ENCODE results near the gene UBQLN1. TPM values are rescaled to one million over a fixed set of nuclear protein-coding genes. Genes with fewer than 3 reads are reported as not detected.

Gene UBQLN1
- total and polyA plus RNA-seq, 9 of the 15 experiments (the other 6 are each of a cell fraction or from before 2014, with no cell fraction given): 7.5 to 120 (median 52.8) TPM

DNA sequence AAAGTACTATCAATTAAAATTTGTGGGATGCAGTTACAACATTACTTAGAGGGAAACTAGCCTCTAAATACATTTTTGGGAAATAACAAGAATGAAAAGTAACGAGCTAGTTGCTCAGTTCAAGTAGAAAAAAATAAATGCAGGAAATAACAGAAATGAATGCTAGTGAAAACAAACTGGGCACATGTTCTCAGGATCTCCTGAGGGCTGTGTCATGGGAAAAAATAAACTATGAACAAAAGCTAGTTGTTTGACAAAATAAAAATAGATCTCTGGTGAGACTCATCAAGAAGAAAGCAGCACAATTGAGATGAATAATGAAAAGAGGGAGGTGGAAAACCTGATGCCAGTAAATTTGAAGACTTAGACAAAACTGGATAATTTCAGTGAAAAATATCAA is 68.5 kb downstream of the UBQLN1 start (continued):
- TF ChIP-seq CEBPG (CRISPR knock-in tag; IDR thresholded peaks at IDR 0.05) (no peak), CEBPG (tag; conservative IDR thresholded peaks at IDR 0.05 in 1 of 2, IDR thresholded peaks at IDR 0.05 in 1 of 2) (no peak), PHB2 (IDR thresholded peaks at IDR 0.05; ENCODE audit: low read depth) (no peak), SRSF1 (IDR thresholded peaks at IDR 0.05; ENCODE audit: low read depth, low read length) (no peak), FOXK2 (conservative IDR thresholded peaks at IDR 0.05 in 1 of 2, IDR thresholded peaks at IDR 0.05 in 1 of 2; ENCODE audit: low read depth in 2 of 2) (no peak)
- TF ChIP-seq, protein P1, sequence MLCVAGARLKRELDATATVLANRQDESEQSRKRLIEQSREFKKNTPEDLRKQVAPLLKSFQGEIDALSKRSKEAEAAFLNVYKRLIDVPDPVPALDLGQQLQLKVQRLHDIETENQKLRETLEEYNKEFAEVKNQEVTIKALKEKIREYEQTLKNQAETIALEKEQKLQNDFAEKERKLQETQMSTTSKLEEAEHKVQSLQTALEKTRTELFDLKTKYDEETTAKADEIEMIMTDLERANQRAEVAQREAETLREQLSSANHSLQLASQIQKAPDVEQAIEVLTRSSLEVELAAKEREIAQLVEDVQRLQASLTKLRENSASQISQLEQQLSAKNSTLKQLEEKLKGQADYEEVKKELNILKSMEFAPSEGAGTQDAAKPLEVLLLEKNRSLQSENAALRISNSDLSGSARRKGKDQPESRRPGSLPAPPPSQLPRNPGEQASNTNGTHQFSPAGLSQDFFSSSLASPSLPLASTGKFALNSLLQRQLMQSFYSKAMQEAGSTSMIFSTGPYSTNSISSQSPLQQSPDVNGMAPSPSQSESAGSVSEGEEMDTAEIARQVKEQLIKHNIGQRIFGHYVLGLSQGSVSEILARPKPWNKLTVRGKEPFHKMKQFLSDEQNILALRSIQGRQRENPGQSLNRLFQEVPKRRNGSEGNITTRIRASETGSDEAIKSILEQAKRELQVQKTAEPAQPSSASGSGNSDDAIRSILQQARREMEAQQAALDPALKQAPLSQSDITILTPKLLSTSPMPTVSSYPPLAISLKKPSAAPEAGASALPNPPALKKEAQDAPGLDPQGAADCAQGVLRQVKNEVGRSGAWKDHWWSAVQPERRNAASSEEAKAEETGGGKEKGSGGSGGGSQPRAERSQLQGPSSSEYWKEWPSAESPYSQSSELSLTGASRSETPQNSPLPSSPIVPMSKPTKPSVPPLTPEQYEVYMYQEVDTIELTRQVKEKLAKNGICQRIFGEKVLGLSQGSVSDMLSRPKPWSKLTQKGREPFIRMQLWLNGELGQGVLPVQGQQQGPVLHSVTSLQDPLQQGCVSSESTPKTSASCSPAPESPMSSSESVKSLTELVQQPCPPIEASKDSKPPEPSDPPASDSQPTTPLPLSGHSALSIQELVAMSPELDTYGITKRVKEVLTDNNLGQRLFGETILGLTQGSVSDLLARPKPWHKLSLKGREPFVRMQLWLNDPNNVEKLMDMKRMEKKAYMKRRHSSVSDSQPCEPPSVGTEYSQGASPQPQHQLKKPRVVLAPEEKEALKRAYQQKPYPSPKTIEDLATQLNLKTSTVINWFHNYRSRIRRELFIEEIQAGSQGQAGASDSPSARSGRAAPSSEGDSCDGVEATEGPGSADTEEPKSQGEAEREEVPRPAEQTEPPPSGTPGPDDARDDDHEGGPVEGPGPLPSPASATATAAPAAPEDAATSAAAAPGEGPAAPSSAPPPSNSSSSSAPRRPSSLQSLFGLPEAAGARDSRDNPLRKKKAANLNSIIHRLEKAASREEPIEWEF (CRISPR knock-in tag; IDR thresholded peaks at IDR 0.05): no peak
- TF ChIP-seq, protein P2, sequence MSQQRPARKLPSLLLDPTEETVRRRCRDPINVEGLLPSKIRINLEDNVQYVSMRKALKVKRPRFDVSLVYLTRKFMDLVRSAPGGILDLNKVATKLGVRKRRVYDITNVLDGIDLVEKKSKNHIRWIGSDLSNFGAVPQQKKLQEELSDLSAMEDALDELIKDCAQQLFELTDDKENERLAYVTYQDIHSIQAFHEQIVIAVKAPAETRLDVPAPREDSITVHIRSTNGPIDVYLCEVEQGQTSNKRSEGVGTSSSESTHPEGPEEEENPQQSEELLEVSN (IDR thresholded peaks at IDR 0.05; ENCODE audit: borderline replicate concordance in 1 of 2, extremely low read depth in 1 of 2, insufficient read depth in 1 of 2, insufficient read length in 1 of 2, low read depth in 1 of 2, low read length in 1 of 2, poor library complexity in 1 of 2, severe bottlenecking in 1 of 2): no peak

All from K562 (cell line).